Kasumi-1 (cell line): ENCODE data around the gene CST4.
"Not testable (repeated sequence)": the region's sequence is repeated elsewhere in the genome, so short reads cannot be mapped to it uniquely, and the experiment has no call there.

Source experiments
- DNase-seq, 2 experiments: peaks; one replicate each; lab custom pipeline; 2025; lab: John Stamatoyannopoulos, UW

Gene CST4

GRCh38 chr20:23687986-23688385 lies 852 bp downstream of the CST4 start:
- DNase-seq, result no peak

GRCh38 chr20:23686046-23686750 lies 2.6 kb downstream of the CST4 start:
- DNase-seq, result no peak

- not testable (repeated sequence) for DNase-seq
Observed at GRCh38 chr20:23685529-23685896, 3.3 kb downstream of the CST4 start.

- DNase-seq, result no peak
Observed at GRCh38 chr20:23684261-23684660, 4.6 kb downstream of the CST4 start.

GRCh38 chr20:23683807-23684206 lies 5.0 kb downstream of the CST4 start:
- no peak for DNase-seq

- no peak for DNase-seq
Observed at GRCh38 chr20:23683281-23683680, 5.6 kb downstream of the CST4 start.

GRCh38 chr20:23680146-23680545 lies 8.7 kb downstream of the CST4 start:
- no peak for DNase-seq

- no peak for DNase-seq
Observed at GRCh38 chr20:23679133-23680092, 9.4 kb downstream of the CST4 start.

GRCh38 chr20:23673209-23673608 lies 15.6 kb downstream of the CST4 start:
- no peak for DNase-seq

- no peak for DNase-seq
Observed at GRCh38 chr20:23672158-23672557, 16.7 kb downstream of the CST4 start.

- DNase-seq, result no peak
Observed at GRCh38 chr20:23671479-23671878, 17.4 kb downstream of the CST4 start.

GRCh38 chr20:23670361-23670760 lies 18.5 kb downstream of the CST4 start:
- no peak for DNase-seq

- no peak for DNase-seq
Observed at GRCh38 chr20:23669866-23670265, 19.0 kb downstream of the CST4 start.

GRCh38 chr20:23669327-23669726 lies 19.5 kb downstream of the CST4 start:
- no peak for DNase-seq

- DNase-seq, result peak; percentile 50 to 59
Observed at GRCh38 chr20:23668477-23668951, 20.3 kb downstream of the CST4 start.

GRCh38 chr20:23667666-23668065 lies 21.2 kb downstream of the CST4 start:
- DNase-seq, result no peak

- DNase-seq, result no peak
Observed at GRCh38 chr20:23666698-23667097, 22.1 kb downstream of the CST4 start.

GRCh38 chr20:23666189-23666588 lies 22.6 kb downstream of the CST4 start:
- DNase-seq, result peak; percentile 9 to 12

GRCh38 chr20:23664954-23665353 lies 23.9 kb downstream of the CST4 start:
- no peak for DNase-seq

- not testable (repeated sequence) for DNase-seq
Observed at GRCh38 chr20:23664046-23664445, 24.8 kb downstream of the CST4 start.

GRCh38 chr20:23663180-23663579 lies 25.7 kb downstream of the CST4 start:
- DNase-seq, result no peak

- DNase-seq, result no peak
Observed at GRCh38 chr20:23662276-23662870, 26.5 kb downstream of the CST4 start.

GRCh38 chr20:23661002-23661429 lies 27.8 kb downstream of the CST4 start:
- no peak for DNase-seq
